HG02938 (cell line): Measurements from ENCODE around the gene PALD1.
A peak's percentile ranks its signal among the peaks of the same experiment; 100 is the strongest.

Experiments
- ATAC-seq: cut with Tn5 transposase; IDR thresholded peaks from one replicate; pipeline ENCODE4 v1.9.1; 2021; ENCODE audit warnings: mild to moderate bottlenecking, moderate library complexity; ENCODE audit not compliant: unreplicated experiment

PALD1 gene

DNA sequence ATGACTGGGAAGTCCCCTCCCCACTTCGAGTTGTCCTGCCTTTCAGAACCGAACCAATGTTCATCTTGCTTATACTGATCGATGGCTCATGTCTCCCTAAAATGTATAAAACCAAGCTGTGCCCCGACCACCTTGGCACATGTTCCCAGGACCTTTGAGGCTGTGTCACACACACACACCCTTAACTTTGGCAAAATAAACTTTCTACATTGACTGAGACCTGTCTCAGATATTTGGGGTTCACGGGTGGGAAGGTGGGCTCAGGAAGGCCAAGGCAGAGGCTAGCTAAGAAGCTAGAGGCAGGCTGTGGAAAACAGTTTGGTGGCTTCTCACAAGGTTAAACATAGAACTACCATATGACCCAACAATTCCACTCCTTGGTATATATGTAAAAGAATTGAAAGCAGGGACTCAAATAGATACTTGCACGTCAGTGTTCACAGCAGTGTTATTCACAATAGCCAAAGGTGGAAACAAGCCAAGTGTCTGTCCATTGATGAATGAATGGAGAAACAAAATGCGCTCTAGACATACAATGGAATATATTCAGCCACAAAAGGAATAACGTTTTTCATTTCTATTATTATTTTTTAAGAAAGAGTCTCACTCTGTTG is 108.6 kb downstream of the PALD1 start:
- peak; percentile 58 for ATAC-seq

DNA sequence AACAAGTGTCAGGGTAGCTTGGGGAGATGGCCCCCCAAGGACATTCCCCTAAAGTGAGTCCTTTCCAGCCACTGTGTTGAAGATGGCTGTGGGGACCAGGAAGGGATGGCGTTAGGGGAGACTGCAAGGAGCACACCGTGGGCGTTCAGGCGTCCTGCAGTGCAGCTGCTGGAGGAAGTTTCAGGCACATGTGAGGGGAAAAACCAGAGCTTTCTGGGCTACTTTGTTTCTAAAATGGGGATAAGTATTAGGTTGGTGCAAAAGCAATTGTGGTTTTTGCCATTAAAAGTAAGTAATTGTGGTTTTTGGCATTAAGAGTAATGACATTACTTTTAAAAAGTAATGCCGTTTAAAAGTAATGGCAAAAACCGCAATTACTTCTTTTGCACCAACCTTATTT is 109.7 kb downstream of the PALD1 start:
- no peak for ATAC-seq

DNA sequence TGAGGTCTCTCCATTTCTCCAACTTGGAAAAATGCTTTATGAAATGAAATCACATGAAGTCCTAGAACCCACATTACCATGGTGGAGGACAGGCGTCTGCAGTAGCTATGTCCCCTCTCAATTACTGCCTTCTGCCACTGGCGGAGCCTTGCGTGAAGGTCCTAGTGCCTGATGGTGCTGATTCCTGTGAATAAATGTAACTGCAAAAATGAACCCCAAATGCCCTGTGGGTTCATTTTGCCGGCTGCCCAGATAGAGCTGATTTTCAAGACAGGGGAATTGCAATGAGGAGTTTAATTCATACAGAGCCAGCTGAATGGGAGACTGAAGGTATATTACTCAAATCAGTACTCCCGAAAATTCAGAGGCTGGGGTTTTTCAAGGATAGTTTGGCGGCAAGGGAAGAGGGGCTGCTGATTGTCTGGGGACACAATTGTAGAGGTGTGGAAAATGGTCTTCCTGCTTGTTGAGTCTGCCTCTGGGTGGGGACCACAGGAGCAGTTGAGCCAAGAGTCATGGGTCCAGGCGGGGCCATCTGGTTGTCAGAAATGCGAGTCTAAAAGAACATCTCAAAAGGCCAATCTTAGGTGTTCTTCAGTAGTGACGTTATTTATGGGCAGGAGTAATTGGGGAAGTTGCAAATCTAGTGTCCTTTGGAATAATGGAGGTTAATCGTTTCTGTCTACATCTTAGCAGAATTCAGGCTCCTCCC is 110.4 kb downstream of the PALD1 start:
- no peak for ATAC-seq

DNA sequence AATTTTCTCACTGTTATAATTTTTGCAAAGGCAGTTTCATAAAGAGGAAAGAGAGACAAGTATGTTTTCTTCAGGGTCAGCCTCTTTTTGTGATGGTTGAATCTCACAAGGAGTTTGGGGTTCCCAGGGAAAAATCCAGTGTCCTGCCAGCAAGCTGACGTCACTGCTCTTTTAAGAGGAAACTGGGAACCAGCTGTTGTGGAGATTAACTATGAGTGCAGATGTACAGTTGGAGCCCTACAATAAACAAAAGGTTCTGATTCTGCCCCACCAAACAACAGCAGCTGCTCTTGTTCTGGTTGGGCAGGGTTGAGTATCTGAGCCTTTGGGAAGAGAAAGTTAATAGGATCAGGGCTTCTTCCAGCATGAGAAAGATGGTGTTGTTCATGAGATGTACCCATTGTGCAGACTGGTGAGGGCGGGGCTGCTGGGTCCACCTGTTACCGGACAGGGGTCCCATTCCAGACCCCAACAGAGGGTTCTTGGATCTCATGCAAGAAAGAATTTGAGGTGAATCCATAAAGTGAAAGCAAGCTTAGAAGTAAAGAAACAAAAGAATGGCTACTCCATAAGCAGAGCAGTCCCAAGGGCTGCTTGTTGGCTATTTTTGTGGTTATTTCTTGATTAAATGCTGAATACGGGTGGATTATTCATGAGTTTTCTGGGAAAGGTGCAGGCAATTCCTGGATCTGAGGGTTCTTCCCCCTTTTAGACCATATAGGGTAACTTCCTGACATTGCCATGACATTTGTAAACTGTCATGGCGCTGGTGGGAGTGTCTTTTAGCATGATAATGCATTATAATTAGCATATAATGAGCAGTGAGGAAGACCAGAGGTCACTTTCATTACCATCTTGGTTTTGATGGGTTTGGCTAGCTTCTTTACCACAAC is 111.4 kb downstream of the PALD1 start:
- ATAC-seq = no peak

DNA sequence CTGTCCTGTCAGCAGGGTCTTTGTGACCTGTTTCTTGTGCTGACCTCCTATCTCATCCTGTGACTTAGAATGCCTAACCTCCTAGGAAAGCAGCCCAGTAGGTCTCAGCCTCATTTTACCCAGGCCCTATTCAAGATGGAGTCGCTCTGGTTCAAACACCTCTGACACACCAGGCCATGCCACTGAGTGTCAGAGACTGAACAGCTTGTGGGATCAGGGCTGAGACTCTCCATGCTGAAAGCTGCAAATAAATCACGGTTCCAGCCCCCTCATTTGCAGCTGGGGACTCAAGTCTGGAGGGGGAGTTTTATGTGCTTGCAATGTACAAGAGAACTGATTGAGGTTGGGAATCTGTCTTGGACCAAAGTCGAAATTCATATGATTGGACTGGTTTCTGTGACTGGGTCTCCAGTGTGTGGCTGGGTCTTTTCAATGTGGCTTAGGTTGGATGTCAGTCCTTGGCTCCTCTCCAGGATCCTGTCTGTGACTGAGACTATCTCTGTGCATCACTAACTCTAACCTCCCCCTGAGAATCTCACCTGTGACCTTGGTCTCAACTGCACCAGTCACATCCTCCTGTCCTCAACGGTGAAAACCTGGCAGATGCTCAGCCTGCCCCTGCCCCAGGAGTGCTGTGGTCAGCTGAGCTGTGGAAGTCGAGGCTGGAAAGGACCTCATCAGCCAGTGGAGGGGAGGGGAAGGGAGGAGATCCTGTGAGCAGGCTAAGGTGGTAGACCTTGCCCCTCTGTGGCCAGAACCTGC is 112.3 kb downstream of the PALD1 start:
- no peak for ATAC-seq

DNA sequence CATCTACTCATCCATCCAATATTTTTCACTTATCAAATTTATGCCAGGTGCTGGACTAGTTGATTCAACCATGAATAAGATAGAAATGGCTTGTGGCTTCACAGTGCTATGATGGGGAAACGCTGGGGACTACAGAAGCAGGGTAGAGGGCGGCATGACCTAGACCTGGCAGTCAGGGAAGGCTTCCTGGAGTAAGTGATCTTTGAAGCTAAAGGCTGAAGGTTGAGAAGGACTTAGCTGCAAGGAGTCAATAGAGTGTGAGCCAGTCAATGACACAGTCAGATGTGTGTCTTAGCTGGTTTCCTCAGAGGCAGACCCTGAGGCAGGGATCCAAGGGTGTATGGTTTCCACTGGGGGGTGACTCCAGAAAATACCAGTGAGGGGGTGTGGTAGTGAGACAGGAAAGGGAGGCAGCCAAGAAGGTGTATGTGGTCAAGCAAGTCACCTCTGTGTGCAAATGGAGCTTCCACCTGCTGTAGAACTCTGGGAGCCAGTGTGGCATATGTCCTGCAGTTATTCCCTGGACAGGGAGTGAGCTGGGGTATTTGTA is 113.7 kb downstream of the PALD1 start:
- ATAC-seq = no peak

DNA sequence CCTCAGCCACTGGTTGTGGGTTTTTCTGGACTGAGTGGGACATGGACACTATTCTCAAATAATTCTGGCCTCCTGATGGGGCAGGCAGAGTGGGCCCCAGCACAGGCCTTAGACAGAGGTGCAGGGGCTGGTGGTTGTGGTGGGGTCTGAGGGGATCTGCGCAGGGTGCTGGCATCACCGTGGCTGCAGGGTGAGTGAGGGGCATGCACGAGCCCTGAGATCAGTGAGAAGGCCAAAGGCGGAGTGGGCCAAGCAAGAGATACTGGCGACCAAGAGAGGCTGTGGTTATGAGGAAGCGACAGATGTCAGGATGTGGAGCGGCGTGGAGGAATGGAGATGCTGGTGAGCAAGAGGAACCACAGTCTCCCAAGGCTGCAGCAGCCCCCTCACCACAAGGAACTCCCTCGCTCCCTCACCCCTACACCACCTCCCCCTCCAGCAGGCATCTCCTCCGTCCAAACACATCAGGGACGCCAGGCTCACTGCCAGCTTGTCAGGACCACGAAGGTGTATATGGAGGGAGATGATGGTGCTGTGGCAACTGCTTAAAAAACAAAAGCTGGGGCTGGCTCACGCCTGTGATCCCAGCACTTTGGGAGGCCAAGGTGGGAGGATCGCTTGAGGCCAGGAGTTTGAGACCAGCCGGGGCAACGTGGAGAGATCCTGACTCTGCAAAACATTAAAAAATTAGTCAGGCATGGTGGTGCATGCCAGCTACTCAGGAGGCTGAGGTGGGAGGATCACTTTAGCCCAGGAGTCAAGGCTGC is 114.4 kb downstream of the PALD1 start:
- no peak for ATAC-seq

DNA sequence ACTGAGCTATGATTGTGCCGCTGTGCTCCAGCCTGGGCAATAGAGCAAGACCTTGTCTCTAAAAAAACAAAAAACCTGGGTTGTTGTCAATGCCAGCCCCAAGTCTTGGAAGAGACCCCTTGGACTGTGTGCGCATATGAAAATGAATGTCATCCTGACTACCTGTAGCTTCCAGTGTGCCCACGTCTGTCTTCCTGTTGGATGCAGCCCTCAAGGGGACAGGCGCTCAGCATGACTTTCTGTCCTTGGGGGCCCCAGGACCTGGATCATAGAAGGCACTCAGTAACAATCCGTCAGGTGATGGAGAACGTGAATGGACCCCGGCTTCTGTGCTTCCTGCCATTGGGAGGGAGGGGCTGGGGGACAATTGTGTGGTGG is 114.9 kb downstream of the PALD1 start:
- ATAC-seq = no peak

DNA sequence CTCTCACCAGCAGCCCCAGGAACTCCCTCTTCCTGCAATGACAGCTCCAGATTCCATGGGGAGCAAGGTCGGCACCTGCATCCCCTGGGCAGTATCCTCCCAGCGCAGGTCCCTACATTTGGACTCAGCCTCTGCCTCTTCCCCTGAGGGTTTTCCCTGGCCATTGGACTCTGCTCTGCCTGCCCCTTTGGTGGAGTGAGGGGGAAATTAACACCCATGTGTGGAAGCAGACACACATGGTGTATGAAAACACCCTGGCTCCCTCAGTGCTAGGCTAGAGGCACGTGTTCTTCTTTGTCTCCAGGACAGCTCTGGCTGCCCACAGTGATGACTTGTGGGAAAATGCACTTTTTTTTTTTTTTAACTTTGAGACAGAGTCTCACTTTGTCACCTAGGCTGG is 115.6 kb downstream of the PALD1 start:
- no peak for ATAC-seq

DNA sequence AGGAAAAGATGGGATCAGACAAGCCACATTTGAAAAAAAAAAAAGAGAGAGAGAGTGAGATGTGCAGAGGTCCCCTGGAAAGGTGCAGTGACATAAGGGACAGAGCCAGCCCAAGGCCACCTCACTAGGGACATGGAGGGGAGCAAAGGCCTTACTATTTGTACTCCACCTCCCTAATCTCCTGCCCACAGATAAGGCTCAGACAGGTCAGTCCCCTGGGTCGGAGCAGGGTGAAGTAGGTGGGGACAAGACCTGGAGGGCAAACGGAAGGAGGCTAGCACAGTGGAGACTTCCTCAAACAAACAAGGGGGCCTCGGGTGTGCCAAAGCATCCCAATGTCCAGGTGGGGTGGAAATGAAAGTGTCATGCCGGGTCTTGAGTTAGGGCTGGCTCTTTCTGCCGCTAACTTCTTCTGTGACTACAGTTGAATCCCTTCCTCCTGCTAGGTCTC is 117.0 kb downstream of the PALD1 start:
- ATAC-seq = no peak

DNA sequence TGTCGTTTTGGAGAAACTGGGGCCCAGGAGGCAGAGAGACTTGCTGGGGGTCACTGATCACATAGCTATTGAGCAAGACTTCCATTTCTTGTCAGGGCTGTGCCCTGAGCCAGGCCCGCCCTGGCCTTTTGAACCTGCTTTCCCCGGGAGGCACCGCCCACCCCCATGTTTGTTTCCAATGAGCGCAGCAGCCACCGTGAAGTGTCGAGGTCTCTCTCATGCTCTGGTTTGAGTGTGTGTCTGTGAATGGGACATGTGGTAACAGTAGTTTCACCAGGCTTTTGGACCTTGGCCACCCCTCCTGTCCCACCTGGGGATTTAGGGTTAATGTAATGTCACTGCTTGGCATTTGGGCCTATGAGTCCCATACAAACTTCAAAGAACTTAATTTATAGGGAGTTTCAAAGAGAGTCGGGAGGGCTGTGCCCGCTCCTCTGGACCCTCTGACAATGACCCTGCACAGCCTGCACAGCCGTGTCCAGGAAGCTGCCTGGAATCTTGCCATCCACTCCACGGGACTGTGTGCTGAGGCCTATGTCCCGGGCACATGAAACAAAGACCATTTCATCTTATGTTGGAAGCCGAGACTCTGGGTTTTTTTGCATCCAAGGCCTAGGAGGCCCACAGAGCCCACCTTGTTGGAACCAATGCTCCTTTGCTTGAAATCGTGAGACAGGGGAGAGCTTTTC is 117.7 kb downstream of the PALD1 start:
- no peak for ATAC-seq

DNA sequence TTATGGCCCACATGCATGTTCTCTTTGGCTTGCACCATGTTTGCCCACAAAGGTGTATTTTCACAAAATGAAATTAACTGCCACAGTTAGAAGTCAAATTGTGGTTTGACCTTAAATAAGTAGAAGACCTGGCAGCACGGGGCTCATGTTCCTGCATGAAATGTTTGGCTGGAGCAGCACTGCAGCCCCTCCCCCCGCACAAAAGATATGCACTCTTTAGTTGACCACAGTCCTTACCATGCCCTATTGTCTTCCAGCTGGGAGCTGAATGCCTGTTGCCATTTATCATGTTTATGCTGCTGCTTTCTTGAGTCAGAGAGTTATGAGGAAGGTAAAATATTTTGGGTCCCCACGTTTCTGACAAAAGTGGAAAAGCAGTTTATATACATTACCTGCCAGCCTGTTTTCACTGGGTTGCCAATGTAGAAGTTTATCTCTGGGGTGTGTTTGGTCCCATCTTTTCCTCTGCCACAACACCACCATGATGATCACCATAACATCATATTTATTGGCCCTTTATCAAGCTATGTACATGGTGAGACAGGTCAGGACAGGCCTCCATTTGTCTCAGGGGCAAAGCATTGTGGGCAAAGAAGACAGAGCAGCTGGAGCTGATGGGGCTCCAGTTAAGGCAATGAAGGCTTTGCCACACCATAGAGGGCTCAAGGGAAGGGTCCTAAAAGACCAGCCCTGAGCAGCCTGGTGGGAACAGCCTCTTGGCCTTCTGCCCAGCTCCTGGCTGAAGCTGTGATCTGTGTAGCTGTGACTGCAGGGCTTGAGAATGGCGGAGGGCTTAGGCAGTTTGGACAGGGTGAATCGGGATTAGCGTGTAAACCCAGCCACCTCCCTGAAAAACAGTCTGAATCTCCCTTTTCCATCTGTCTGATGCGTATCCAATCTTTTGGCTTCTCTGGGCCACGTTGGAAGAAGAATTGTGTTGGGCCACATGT is 118.6 kb downstream of the PALD1 start:
- ATAC-seq = no peak

DNA sequence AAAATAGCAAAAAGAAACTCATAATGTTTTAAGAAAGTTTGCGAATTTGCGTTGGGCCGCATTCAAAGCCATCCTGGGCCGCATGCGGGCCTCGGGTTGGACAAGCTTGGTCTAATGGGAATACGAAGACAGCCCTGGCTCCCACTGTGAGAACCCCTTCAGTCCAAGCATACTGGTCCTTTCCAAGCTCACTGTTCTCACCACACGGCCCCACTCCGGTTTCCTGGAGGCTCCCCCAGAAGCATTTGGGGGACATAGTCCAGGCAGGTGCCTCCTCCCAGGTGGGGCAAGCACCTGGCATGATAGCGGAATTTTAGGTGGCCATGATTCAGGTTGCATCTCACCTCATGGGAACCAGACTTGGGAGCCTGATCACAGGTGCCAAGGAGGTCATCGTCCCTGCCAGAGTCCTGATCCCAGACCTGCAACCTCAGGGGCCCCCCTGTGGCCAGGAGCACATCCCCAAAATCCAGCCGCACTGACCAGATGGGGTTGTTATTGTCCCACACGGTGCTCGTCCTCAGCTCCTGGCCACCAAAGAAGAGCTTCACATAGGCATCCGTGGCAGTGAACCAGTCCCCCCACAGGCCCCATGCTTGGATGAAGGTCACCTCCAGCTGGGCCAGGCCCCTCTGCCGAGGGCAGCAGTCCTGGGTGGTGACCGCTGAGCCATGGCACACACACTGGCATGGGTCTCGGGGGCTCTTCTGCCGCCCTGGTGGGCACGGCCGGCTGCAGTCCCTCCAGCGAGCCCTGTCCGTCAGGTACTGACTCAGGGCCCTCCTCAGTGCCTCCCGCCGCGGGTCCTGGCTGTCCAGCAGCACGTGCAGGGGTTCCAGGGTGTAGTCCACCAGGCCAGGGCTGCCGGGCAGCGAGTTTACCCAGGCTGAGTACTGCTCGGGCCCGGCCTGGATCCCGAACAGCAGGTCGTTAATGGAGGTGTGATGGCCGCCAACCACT is 119.6 kb downstream of the PALD1 start:
- no peak for ATAC-seq

DNA sequence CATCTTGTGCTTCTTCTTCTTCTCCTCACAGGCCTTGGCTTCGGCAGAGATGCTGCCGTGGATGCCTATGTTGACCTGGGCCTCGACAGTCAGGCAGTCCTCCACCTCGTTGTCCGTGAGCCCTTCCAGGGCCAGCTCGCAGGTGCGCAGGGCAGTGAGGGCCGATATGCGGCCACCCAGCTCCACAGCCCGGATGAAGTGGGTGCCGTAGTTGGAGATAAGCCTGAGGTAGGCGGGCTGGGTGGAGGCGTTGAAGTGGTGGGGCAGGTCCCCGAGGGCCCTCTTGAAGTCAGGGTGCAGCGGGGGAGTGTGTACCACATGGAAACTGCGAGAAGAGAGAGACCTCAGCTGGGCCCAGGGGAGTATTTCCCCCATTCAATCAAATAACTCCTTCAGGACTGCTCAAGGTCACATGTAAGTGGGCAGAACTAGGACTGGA is 120.3 kb downstream of the PALD1 start:
- ATAC-seq = no peak

DNA sequence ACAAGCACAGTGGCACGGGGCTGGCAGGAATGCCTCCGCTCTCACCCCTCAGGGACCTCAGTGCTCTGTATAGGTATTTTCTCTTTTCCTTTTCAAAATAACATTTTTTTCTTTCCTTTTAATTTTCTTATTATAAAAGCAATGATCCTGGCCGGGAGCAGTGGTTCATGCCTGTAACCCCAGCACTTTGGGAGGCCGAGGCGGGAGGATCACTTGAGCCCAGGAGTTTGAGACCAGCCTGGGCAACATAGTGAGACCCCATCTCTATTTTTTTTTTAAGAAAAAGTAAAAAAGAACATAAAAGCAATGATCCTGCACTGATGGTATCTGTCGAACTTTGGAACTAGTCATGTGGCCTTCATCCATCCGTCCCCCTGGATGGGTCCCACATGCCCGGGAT is 120.8 kb downstream of the PALD1 start:
- no peak for ATAC-seq

DNA sequence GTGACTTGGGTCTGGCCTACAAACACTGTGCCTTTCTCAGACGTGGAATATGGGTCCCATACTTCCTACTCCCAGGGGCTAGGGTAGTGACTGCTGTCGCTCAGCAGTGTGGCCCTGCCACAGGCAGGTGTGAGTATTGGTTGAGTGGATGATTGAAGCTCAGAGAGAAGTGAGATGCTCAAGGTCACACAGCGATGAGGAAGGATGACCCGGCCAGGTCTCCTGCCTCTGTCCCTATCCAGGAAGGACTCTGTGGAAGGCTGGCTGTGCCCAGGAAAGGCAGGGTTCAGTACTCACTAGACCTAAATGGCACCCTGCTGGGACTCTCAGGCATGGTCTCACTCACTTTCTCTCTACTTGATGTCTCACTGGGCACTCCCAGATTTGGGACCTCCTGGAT is 121.2 kb downstream of the PALD1 start:
- no peak for ATAC-seq
